Measurements from ENCODE around the gene PLXNA4.

GRCh38 chr7:132403465-132404110 is 172.7 kb downstream of the PLXNA4 start:
- TF ChIP-seq CTCF (IDR thresholded peaks at IDR 0.05) (no peak), POLR2A (IDR thresholded peaks at IDR 0.05) (no peak)

Data from lower leg skin (tissue), 3 donors.